Transverse colon (tissue), 4 donors: ENCODE measurements around the gene EML6. TPM values are rescaled to one million over a fixed set of nuclear protein-coding genes. Genes with fewer than 3 reads are reported as not detected.
A peak's percentile ranks its signal among the peaks of the same experiment; 100 is the strongest.

Experiments
- DNase-seq: peaks from one replicate; pipeline ENCODE4 v3.0.0-alpha.2; 2019
- H3K27ac ChIP-seq, 4 donors: fragments of 200-600 bp; sonication (generic); 2 replicates each; pipeline ENCODE4 v1.5.1; 2016 to 2018; ENCODE audit warnings: inconsistent platforms in 4 of 4
- H3K27me3 ChIP-seq: fragments of 200-600 bp; sonication (generic); 2 replicates; pipeline ENCODE4 v1.5.1; 2017; ENCODE audit warnings: inconsistent platforms
- H3K36me3 ChIP-seq, 4 donors: fragments of 200-600 bp; sonication (generic); 2 replicates each; pipeline ENCODE4 v1.5.1; 2017 to 2019; ENCODE audit warnings: inconsistent platforms in 4 of 4
- H3K4me1 ChIP-seq, 4 donors: fragments of 200-600 bp; sonication (generic); 2 replicates each; pipeline ENCODE4 v1.5.1; 2017 to 2020; ENCODE audit warnings: inconsistent platforms in 4 of 4
- H3K4me3 ChIP-seq, 4 donors: fragments of 200-600 bp; sonication (generic); 1 replicate in 1 of 4; 2 replicates in 3 of 4; pipeline versions ENCODE4 v1.5.1 to v1.6.1; 2017 to 2019; ENCODE audit warnings: inconsistent platforms in 4 of 4
- H3K9me3 ChIP-seq, 2 donors: fragments of 200-600 bp; sonication (generic); 2 replicates each; pipeline ENCODE4 v1.5.1; 2017 to 2019; ENCODE audit warnings: inconsistent platforms in 2 of 2
- EP300 ChIP-seq: sonication (generic); formaldehyde crosslinking; IDR thresholded peaks from one replicate; pipeline ENCODE4 v1.6.1; 2017; ENCODE audit warnings: antibody characterized with exemption, low read depth
- POLR2A ChIP-seq: fragments of 450-650 bp; IDR thresholded peaks from one replicate; pipeline ENCODE4 v1.6.1; 2016; ENCODE audit warnings: antibody characterized with exemption, mild to moderate bottlenecking, moderate library complexity
- POLR2AphosphoS5 ChIP-seq, 3 donors: sonication (generic); formaldehyde crosslinking; IDR thresholded peaks; one replicate each; pipeline ENCODE4 v1.6.1; 2016; ENCODE audit warnings: antibody characterized with exemption in 3 of 3
- WGBS, 2 donors: methylation state at CpG; one replicate each; pipeline ENCODE4 v1.1.5; 2018; ENCODE audit warnings: low coverage in 1 of 2; 5-methylcytosine and 5-hydroxymethylcytosine counted together
- in situ Hi-C, 4 donors: fragments of 200-750 bp; cut with MboI; loops; one replicate each; pipeline versions ENCODE4 v1.15.0 to v1.15.1; 2017; ENCODE audit warnings: low sequenced_read_pairs in 3 of 4, low pct_ligation_motif_present in 1 of 4, low pct_unique_long_range_greater_than_20kb in 1 of 4
- intact Hi-C: fragments of 100-400 bp; cut with DNase I; formaldehyde crosslinking; loops from one replicate; pipeline ENCODE4 v1.15.1; 2023; ENCODE audit warnings: low total_unique reads
- total RNA-seq, 4 donors: library from RNA; depleted of rRNA; stranded (reverse); fragments of >200 nt; gene quantifications; one replicate each; pipeline ENCODE4 v1.1.0, GENCODE V29; 2016
- TF ChIP-seq, protein P1 (sequence below), 5 experiments: fragments of 200-600 bp in 3 of 5; fragments of 450-650 bp in 2 of 5; sonication (generic) in 3 of 5; IDR thresholded peaks; 1 replicate in 2 of 5; 2 replicates in 3 of 5; pipeline ENCODE4 v1.5.1; 2016 to 2017; ENCODE audit warnings: antibody characterized with exemption in 5 of 5, inconsistent platforms in 3 of 5, mild to moderate bottlenecking in 2 of 5, moderate library complexity in 1 of 5

The EML6 gene
- total RNA-seq, 4 donors from 2014 or later, result 1.5 to 8.2 (median 3.4) TPM

DNA sequence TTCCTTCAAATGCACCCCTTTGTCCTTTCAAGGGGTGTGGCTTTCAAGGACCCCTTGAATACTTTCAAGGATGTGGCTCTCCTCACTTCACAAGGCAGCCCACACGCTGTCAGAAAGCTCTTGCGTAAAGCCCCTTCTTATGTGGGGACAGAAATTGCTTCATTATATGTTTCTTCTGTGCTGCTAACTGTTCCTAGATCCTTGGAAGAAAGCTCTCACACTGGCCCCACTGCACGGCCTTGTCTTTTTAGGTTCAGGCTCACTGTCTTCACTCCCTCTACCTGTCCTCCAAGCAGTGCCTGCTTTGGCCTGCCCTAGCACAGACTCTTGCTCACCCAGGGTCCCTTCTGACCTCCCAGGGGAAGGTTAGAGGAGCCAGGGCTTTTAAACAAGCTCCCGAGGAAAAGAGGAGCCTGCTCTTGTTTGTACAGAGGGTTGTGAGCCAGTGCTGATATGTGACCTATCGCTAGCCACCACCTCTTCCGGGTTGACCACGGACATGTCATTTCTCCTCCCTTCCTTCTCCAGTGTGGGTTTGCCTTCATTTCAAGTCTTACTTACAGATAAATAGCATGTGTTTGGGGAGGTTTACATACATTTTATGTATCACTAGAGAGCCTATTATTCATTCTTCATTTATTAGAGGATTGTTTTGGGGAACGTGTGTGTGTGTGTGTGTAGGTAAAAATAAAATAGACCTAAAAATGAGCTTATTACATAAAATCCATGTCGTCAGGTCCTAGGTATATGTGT, 232.1 kb downstream of the EML6 start:
- TF ChIP-seq, protein P1, sequence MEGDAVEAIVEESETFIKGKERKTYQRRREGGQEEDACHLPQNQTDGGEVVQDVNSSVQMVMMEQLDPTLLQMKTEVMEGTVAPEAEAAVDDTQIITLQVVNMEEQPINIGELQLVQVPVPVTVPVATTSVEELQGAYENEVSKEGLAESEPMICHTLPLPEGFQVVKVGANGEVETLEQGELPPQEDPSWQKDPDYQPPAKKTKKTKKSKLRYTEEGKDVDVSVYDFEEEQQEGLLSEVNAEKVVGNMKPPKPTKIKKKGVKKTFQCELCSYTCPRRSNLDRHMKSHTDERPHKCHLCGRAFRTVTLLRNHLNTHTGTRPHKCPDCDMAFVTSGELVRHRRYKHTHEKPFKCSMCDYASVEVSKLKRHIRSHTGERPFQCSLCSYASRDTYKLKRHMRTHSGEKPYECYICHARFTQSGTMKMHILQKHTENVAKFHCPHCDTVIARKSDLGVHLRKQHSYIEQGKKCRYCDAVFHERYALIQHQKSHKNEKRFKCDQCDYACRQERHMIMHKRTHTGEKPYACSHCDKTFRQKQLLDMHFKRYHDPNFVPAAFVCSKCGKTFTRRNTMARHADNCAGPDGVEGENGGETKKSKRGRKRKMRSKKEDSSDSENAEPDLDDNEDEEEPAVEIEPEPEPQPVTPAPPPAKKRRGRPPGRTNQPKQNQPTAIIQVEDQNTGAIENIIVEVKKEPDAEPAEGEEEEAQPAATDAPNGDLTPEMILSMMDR (IDR thresholded peaks at IDR 0.05), result no peak
- TF ChIP-seq EP300 (no peak), POLR2A (no peak), POLR2AphosphoS5 (IDR thresholded peaks at IDR 0.05) (no peak)
- Histone ChIP-seq H3K4me3 (no peak overlapping the region), H3K36me3 (no peaks in the 10 kb centered on the region), H3K27ac (peak overlapping the region in 2 of 4 donors; percentile 17 to 42), H3K9me3 (no peaks in the 10 kb centered on the region), H3K27me3 (no peaks in the 10 kb centered on the region), H3K4me1 (peaks cover 0 to 25% (median 0%) of the 10 kb centered on the region in 4 donors)
- no peak for DNase-seq
- in situ Hi-C loops, result no loop called here
- intact Hi-C loops, result no loop called here
- WGBS, 2 donors, result 72 to 79% methylated on average over 7 to 9 of the region's 9 CpGs

DNA sequence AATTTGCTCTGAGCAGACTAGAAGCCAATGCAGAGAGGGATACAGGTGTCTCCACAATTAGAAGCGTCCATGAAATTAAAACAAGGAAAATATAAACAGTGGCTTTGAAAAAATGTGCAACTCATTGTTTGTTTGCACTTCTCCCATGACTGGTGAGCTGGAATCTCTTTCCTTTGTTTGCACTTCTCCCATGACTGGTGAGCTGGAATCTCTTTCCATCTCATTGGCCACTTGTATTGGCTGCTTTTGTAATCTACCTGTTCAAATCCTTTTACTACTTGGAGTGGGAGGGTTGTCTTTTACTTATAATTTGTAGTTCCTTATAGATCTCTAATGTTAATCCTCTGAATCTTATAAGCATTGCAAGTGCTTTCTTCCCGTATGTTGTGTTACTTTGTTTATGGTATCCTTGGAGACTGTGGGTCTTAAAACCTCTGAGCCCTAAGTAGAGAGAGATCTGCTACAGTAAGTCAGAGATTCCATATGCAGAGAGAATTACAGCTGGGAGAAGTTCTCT, 232.7 kb downstream of the EML6 start:
- TF ChIP-seq, protein P1 (IDR thresholded peaks at IDR 0.05), result no peak
- TF ChIP-seq EP300, result no peak
- TF ChIP-seq POLR2AphosphoS5 (IDR thresholded peaks at IDR 0.05), result no peak
- no peak for TF ChIP-seq POLR2A
- no peak overlapping the region for H3K4me3 ChIP-seq
- in situ Hi-C loops, result no loop called here
- H3K27ac ChIP-seq, result peak overlapping the region in 2 of 4 donors; percentile 17 to 42
- DNase-seq, result no peak
- no peaks in the 10 kb centered on the region for H3K36me3 ChIP-seq
- H3K4me1 ChIP-seq, result peaks cover 0 to 25% (median 0%) of the 10 kb centered on the region in 4 donors
- intact Hi-C loops, result no loop called here
- no peaks in the 10 kb centered on the region for H3K27me3 ChIP-seq
- H3K9me3 ChIP-seq, result no peaks in the 10 kb centered on the region
- 25 to 45% methylated on average over 2 of the region's 2 CpGs for WGBS, 2 donors

DNA sequence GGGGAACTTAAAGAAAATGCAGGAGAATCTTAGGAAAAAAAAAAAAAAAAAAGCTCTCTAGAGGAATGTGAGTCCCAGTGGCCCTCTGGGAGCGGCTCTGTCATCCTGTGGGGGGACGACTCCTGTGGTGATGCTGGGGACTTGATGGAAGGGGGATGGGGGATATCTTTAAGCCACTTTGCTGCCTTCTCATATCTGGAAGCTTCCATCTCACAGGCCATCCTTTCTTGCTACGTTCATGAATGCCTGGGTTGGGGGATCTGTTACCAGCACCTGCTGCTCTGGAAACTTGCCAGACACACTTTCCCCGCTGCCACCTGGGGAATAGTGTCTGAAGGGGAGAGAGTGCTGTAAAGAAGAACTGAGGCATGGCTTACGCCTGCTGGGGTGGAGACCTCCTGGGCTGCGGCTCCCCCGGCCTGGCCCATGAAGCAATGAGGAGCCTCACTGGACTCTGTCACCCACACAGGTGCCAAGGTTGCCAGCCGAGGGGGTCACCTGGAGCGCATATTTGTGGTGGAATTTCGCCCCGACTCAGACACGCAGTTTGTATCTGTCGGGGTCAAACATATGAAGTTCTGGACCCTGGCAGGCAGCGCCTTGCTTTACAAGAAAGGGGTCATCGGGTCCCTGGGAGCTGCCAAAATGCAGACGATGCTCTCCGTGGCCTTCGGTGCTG, 234.0 kb downstream of the EML6 start:
- peaks cover 0 to 26% (median 1%) of the 10 kb centered on the region in 4 donors for H3K4me1 ChIP-seq
- H3K4me3 ChIP-seq, result no peak overlapping the region
- no peak overlapping the region for H3K27ac ChIP-seq
- 95 to 100% methylated on average over 1 to 18 of the region's 18 CpGs for WGBS, 2 donors
- H3K9me3 ChIP-seq, result no peaks in the 10 kb centered on the region
- H3K36me3 ChIP-seq, result no peaks in the 10 kb centered on the region
- intact Hi-C loops (no loop called here), in situ Hi-C loops (no loop called here)
- TF ChIP-seq POLR2A (no peak), EP300 (no peak)
- no peaks in the 10 kb centered on the region for H3K27me3 ChIP-seq
- DNase-seq, result no peak

DNA sequence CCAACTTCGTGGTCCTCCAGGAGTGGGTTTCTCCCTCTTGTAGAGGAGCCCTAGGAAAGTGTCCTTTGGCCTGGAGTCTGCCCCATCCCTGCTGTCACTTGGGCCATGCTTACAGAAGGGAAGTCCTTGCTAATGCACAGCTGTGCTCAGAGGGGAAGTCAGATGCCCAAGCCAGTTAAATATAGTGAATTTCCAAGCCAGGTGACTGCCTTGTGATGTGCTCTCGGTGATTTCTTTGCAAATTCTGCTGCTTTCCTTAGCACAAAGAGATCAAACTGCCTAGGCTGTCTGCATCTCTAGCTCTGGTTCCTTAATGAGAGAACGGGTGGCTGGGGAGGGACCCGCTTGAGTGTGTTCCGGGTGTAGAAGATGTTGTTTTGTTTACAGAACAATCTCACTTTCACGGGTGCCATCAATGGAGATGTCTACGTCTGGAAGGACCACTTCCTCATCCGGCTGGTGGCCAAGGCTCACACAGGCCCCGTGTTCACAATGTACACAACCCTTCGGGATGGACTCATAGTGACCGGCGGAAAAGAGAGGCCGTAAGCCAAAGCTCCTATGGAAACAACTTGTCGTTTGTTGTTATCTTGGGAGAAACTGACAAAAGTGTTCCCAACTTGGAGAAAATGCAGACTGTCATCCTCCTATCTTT, 235.4 kb downstream of the EML6 start:
- H3K36me3 ChIP-seq, result no peaks in the 10 kb centered on the region
- peaks cover 0 to 30% (median 3%) of the 10 kb centered on the region in 4 donors for H3K4me1 ChIP-seq
- no peak overlapping the region for H3K4me3 ChIP-seq
- WGBS, 2 donors, result 78 to 83% methylated on average over 9 to 14 of the region's 14 CpGs
- no peak for DNase-seq
- H3K27ac ChIP-seq, result no peak overlapping the region
- no peaks in the 10 kb centered on the region for H3K9me3 ChIP-seq
- intact Hi-C loops (no loop called here), in situ Hi-C loops (no loop called here)
- TF ChIP-seq EP300 (no peak), POLR2AphosphoS5 (IDR thresholded peaks at IDR 0.05) (no peak), POLR2A (no peak)
- TF ChIP-seq, protein P1 (IDR thresholded peaks at IDR 0.05), result no peak
- H3K27me3 ChIP-seq, result no peaks in the 10 kb centered on the region
